Lower lobe of right lung (tissue), 2 donors: Measurements from ENCODE around the gene ARID1A. TPM values are rescaled to one million over a fixed set of nuclear protein-coding genes. Genes with fewer than 3 reads are reported as not detected.
A peak's percentile ranks its signal among the peaks of the same experiment; 100 is the strongest.

ENCODE experiments used
- ATAC-seq, 2 donors: fragments of 200-7000 bp; cut with Tn5 transposase; one replicate each; pipeline ENCODE4 v1.9.1; 2020 to 2022; ENCODE audit warnings: mild to moderate bottlenecking in 2 of 2, moderate library complexity in 2 of 2
- DNase-seq: peaks from one replicate; pipeline ENCODE4 v3.0.0-alpha.2; 2020
- H3K27ac ChIP-seq: fragments of 200-600 bp; one replicate; pipeline ENCODE4 v1.8.0; 2022
- H3K27me3 ChIP-seq: fragments of 200-600 bp; one replicate; pipeline ENCODE4 v1.8.0; 2022; ENCODE audit warnings: low read depth
- H3K36me3 ChIP-seq: fragments of 200-600 bp; one replicate; pipeline ENCODE4 v1.8.0; 2022; ENCODE audit warnings: mild to moderate bottlenecking
- H3K4me1 ChIP-seq: fragments of 200-600 bp; one replicate; pipeline ENCODE4 v1.8.0; 2022
- H3K4me3 ChIP-seq: fragments of 200-600 bp; one replicate; pipeline ENCODE4 v1.8.0; 2022; ENCODE audit warnings: mild to moderate bottlenecking
- H3K9me3 ChIP-seq: fragments of 200-600 bp; one replicate; pipeline ENCODE4 v1.8.0; 2022
- intact Hi-C: fragments of 100-400 bp; cut with DNase I; formaldehyde crosslinking; loops from one replicate; pipeline ENCODE4 v1.11.0; 2022
- total RNA-seq: library from RNA; stranded (reverse); fragmentation: NEBNext Ultra II Directional; extraction: Animal tissue kit (Norgen Biotek cat#: 25700); gene quantifications from one replicate; pipeline ENCODE4 v1.2.1, GENCODE V29; 2021
- TF ChIP-seq, protein P1 (sequence below): fragments of 200-600 bp; IDR thresholded peaks from one replicate; pipeline ENCODE4 v1.8.0; 2022; ENCODE audit warnings: antibody characterized with exemption, mild to moderate bottlenecking
- donor health status: DM: no; HTN: yes; CAD: no; lungs with severe emphysema.

The ARID1A gene
- total RNA-seq, 1 donor from 2014 or later, result 72.4 TPM

DNA sequence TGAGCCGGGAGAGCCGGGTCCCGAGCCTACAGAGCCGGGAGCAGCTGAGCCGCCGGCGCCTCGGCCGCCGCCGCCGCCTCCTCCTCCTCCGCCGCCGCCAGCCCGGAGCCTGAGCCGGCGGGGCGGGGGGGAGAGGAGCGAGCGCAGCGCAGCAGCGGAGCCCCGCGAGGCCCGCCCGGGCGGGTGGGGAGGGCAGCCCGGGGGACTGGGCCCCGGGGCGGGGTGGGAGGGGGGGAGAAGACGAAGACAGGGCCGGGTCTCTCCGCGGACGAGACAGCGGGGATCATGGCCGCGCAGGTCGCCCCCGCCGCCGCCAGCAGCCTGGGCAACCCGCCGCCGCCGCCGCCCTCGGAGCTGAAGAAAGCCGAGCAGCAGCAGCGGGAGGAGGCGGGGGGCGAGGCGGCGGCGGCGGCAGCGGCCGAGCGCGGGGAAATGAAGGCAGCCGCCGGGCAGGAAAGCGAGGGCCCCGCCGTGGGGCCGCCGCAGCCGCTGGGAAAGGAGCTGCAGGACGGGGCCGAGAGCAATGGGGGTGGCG, 371 bp downstream of the ARID1A start:
- ATAC-seq (peak; percentile 2 to 6), DNase-seq (peak; percentile 62)
- peak overlapping the region; percentile 95 for H3K27ac ChIP-seq
- TF ChIP-seq, protein P1, sequence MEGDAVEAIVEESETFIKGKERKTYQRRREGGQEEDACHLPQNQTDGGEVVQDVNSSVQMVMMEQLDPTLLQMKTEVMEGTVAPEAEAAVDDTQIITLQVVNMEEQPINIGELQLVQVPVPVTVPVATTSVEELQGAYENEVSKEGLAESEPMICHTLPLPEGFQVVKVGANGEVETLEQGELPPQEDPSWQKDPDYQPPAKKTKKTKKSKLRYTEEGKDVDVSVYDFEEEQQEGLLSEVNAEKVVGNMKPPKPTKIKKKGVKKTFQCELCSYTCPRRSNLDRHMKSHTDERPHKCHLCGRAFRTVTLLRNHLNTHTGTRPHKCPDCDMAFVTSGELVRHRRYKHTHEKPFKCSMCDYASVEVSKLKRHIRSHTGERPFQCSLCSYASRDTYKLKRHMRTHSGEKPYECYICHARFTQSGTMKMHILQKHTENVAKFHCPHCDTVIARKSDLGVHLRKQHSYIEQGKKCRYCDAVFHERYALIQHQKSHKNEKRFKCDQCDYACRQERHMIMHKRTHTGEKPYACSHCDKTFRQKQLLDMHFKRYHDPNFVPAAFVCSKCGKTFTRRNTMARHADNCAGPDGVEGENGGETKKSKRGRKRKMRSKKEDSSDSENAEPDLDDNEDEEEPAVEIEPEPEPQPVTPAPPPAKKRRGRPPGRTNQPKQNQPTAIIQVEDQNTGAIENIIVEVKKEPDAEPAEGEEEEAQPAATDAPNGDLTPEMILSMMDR, result no peak
- intact Hi-C loops, result loop anchor here (10.0 kb wide), 1 partner anchor 89 kb away; the partner anchor contains the start of gene PIGV
- H3K36me3 ChIP-seq, result no peaks in the 10 kb centered on the region
- H3K9me3 ChIP-seq, result no peaks in the 10 kb centered on the region
- no peaks in the 10 kb centered on the region for H3K27me3 ChIP-seq
- peaks cover 58% of the 10 kb centered on the region for H3K4me1 ChIP-seq
- H3K4me3 ChIP-seq, result peak overlapping the region; percentile 83

DNA sequence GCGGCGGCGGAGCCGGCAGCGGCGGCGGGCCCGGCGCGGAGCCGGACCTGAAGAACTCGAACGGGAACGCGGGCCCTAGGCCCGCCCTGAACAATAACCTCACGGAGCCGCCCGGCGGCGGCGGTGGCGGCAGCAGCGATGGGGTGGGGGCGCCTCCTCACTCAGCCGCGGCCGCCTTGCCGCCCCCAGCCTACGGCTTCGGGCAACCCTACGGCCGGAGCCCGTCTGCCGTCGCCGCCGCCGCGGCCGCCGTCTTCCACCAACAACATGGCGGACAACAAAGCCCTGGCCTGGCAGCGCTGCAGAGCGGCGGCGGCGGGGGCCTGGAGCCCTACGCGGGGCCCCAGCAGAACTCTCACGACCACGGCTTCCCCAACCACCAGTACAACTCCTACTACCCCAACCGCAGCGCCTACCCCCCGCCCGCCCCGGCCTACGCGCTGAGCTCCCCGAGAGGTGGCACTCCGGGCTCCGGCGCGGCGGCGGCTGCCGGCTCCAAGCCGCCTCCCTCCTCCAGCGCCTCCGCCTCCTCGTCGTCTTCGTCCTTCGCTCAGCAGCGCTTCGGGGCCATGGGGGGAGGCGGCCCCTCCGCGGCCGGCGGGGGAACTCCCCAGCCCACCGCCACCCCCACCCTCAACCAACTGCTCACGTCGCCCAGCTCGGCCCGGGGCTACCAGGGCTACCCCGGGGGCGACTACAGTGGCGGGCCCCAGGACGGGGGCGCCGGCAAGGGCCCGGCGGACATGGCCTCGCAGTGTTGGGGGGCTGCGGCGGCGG, 1.0 kb downstream of the ARID1A start:
- Histone ChIP-seq H3K27ac (peak overlapping the region; percentile 95), H3K36me3 (no peaks in the 10 kb centered on the region), H3K9me3 (no peaks in the 10 kb centered on the region), H3K4me3 (peak overlapping the region; percentile 83), H3K27me3 (no peaks in the 10 kb centered on the region), H3K4me1 (peaks cover 59% of the 10 kb centered on the region)
- intact Hi-C loops, result loop anchor here (10.0 kb wide), 1 partner anchor 88 kb away; the partner anchor contains the start of gene PIGV
- TF ChIP-seq, protein P1, result no peak
- no peak for ATAC-seq
- DNase-seq, result peak; percentile 74

DNA sequence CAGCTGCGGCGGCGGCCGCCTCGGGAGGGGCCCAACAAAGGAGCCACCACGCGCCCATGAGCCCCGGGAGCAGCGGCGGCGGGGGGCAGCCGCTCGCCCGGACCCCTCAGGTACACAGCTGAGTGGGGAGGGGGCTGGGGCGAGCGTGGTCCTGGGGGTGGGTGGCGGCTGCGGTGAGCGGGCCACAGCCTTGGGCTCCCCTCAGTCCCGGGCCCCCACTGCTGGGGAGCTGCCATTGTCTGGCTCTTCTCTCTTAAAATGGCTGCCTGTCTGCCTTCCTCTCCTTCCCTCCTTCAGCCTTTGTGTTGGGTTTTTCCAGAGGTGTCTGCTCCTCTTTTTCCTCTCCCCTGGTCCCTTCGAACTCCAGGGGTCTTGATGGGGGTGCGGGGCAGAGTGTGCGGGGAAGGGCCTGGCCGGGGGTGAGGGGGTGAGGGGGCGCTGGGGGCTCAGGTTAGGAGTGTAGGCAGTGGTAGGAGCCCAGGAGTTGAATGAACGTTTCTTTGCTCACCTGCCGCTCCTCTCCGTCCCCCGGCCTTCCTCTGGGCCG, 1.7 kb downstream of the ARID1A start:
- ATAC-seq, result no peak
- TF ChIP-seq, protein P1, result no peak
- peak overlapping the region; percentile 83 for H3K4me3 ChIP-seq
- H3K27me3 ChIP-seq, result no peaks in the 10 kb centered on the region
- no peaks in the 10 kb centered on the region for H3K9me3 ChIP-seq
- no peak for DNase-seq
- peak overlapping the region; percentile 95 for H3K27ac ChIP-seq
- H3K4me1 ChIP-seq, result peaks cover 63% of the 10 kb centered on the region
- intact Hi-C loops, result loop anchor here (10.0 kb wide), 1 partner anchor 87 kb away; the partner anchor contains the start of gene PIGV
- H3K36me3 ChIP-seq, result no peaks in the 10 kb centered on the region

DNA sequence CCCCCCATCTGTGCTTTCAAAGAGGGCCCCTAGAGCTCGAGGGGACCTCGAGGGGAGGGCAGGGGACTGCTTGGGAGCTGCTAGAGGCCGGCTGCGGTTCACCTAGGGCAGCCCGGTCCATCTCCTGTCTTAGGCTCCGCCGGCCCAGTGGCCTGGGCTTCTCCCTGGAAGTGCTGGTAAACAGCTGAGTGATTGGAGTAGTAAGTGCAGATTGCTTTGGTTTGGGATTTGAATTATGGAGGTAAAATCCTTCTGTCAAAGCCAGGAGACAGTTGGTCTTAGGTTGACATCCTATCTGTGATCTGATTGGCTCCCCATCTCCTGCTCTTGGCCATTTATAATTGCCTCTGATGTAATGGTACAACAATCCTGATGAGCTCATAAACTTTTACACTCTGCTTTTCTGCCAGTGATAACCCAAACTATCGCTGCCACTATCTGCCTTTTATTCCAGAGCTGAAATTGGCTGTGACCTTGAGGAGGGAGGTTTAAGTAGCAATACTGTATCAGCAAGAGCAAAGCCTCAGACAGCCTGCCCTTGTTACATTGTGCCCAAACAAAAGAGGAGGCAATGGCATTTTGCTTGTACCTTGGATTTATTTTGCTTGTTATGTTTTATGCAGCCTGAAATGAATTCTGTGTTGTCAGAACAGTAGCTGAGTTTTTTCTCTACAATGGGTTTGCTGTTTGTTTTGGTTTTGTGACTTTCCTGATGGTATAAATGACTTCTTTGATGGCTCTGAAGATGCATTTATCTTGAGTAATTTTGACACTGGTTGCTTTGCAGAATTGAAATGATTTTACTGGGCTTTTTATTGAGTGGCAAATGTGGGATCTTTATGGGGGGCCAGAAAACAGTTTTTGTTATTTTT, 2.4 kb downstream of the ARID1A start:
- TF ChIP-seq, protein P1, result no peak
- no peaks in the 10 kb centered on the region for H3K9me3 ChIP-seq
- peak; percentile 39 to 57 for ATAC-seq
- peak overlapping the region; percentile 83 for H3K4me3 ChIP-seq
- H3K4me1 ChIP-seq, result peaks cover 70% of the 10 kb centered on the region
- no peaks in the 10 kb centered on the region for H3K36me3 ChIP-seq
- peak overlapping the region; percentile 95 for H3K27ac ChIP-seq
- intact Hi-C loops, result loop anchor here (10.0 kb wide), 1 partner anchor 87 kb away; the partner anchor contains the start of gene PIGV
- DNase-seq, result peak; percentile 58
- no peaks in the 10 kb centered on the region for H3K27me3 ChIP-seq

DNA sequence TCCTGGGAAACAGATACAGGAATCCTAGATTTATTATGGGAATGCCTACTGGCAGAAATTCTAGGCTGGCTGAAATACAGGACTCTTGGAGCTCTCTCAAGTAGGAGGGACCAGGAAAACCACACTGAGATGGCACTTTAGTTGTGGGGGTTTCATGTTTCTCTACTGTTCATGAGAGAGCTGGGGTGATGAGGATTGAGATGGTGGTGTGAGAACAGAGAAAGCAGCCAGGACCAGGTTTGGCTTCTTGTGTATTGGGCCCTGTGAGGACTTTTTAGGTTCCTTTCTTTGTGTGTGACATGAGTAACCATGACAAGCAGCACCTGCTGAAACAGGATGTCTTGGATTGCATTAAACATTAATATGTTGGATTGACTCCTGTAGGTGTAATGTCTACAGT, 4.9 kb downstream of the ARID1A start:
- DNase-seq (no peak), ATAC-seq (no peak)
- peaks cover 76% of the 10 kb centered on the region for H3K4me1 ChIP-seq
- H3K27me3 ChIP-seq, result no peaks in the 10 kb centered on the region
- TF ChIP-seq, protein P1, result no peak
- H3K36me3 ChIP-seq, result no peaks in the 10 kb centered on the region
- intact Hi-C loops, result no loop called here
- no peaks in the 10 kb centered on the region for H3K9me3 ChIP-seq
- peak overlapping the region; percentile 0 for H3K4me3 ChIP-seq
- H3K27ac ChIP-seq, result no peak overlapping the region
